ENCODE data around the gene ETFA.

Gene ETFA

GRCh38 chr15:76340198-76340802 is 29.0 kb upstream of the ETFA start:
- DNase-seq: peak; percentile 30 to 43

- peak in 1 of 2 donors; percentile 7 for DNase-seq
These were observed 28.3 kb upstream of the ETFA start for GRCh38 chr15:76339305-76340197.

GRCh38 chr15:76338486-76339304 is 27.4 kb upstream of the ETFA start:
- no peak for DNase-seq

DNA sequence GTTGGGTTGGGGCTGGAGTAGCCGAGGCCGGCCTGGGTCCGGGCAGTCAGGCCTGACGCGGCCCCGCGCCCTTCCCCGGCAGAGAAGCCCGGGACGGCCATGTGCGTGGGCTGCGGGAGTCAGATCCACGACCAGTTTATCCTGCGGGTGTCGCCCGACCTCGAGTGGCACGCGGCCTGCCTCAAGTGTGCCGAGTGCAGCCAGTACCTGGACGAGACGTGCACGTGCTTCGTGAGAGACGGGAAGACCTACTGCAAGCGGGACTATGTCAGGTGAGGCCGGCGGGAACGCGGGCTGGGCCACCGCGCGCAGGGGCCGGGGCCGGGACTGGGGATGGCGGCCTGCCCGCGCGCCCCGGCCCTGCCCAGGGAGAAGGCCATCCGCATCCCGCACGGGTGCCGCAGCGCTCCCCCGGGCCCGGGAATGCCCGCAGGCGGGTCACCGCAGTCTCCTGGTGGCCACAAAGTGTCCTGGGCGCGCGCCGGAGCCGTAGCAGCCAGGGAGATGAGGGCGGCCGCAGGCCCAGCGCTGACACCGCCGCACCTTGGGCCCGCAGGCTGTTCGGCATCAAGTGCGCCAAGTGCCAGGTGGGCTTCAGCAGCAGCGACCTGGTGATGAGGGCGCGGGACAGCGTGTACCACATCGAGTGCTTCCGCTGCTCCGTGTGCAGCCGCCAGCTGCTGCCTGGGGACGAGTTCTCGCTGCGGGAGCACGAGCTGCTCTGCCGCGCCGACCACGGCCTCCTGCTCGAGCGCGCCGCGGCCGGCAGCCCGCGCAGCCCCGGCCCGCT is 26.6 kb upstream of the ETFA start:
- DNase-seq: peak in 1 of 2 donors; percentile 33

DNA sequence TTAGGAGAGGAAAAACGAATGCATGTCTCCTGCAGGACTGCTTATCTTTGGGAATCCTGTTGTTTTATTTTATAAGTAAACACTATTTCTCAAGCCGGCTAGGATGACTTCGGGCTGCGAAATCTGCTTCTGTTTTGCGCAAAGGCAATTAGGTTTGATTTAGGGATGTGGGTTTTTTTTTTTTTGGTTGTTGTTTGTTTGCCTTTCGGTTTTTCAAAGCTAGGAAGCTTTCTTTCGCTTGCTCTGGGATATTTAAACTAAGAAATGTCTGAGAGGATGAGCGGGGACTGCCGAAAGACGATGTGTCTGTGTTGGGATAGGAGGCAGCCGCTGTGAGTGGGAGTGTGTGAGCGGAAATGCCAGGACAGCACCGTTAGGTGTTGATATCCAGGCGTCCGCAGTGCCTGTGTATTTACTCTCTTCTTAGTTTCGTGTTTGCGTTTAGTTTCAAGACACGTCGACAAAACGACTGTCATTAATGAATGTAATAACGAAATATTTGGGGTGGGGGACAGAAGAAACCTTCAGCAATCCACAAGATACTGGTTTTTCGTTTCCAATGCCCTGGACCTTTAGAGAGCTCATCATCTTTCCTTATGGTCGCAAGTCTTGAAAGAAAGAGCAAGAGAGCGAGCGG is 25.9 kb upstream of the ETFA start:
- peak in 1 of 2 donors; percentile 16 for DNase-seq

GRCh38 chr15:76336254-76337058 is 25.2 kb upstream of the ETFA start, which contains the start of gene ISL2:
Gene ISL2, plus strand, starts transcription at chr15:76336773. Its CDS starts 111 bp downstream, at chr15:76336884.
- peak; percentile 59 to 83 for DNase-seq

DNA sequence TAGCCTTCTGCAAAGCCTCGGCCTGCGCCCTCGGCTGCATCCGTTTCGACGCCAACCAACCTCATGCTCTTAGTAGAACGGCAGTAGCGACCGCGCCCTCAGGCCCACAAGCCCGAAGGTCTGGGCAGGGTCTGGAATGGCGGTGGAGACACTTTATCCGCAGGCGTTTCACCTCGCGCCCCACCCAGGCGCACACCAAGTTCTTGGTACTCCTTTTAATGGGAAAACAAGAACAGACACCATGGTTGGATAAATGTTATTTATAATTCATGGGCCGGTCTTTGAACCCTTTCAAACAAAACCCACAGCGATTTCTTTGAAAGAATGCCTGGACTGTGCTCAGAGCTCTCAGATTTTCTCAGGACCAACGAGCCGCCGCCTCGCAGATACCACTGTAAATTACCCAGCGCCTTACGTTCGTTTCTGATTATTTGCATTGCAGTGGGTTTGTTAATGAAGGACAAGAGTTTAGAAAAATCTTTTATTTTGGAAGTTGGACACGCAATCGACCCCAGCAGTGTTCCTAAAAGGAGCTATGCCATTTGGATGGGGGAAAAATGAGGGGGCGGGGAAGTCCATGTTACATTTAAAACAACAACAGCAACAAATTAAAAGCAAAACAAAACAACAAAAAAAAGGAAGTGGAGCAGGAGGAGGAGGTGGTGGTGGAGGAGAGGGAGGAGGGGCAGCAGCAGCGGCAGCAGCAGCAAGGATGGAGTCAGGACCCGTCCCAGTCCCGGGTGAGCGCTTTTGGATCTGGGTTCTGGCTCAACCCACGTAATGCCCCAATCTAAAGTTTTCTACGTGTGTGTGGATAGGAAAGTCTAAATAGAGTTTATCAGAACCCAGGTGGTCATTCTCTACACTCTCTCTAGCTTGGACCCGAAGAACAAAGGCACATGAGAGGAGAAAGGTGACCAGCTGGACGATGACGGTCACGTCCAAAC is 24.3 kb upstream of the ETFA start:
- DNase-seq: peak in 1 of 2 donors; percentile 23

DNA sequence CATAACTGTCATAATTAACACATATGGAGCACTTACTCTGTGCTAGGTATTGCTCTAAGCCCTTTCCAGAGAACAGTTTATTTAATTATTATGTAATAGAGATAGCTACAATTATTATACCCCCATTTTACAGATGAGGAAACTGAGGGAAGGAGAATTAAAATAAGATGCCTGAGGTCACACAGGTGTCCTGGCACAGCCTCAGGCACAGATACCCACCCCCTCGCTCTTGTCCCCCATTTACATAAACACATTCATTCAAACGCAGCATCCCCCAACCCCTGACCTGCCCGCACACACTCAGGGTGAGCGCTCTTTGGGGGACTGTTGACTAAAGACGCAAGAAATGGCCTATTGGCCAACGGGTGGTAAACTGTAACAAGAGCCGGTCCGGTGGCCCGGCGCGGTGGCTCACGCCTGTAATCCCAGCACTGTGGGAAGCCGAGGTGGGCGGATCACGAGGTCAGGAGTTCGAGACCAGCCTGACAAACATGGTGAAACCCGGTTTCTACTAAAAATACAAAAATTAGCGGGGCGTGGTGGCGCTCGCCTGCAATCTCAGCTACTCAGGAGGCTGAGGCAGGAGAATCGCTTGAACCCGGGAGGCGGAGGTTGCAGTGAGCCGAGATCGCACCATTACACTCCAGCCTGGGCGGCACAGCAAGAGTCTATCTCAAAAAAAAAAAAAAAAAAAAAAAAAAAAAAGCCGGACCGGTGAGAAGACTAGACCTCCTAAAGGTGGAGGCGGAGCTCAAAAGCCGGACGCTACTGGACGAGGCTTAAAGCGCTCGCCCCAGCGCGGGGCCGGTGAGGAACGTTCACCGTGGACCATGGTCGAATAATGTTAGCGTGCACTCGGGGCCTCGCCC is 23.4 kb upstream of the ETFA start:
- no peak for DNase-seq

- DNase-seq: no peak
These were observed 22.6 kb upstream of the ETFA start for GRCh38 chr15:76333720-76334437.

- DNase-seq: no peak
These were observed 22.0 kb upstream of the ETFA start for GRCh38 chr15:76333309-76333708.

- DNase-seq: no peak
These were observed 21.5 kb upstream of the ETFA start for GRCh38 chr15:76332796-76333195.

DNA sequence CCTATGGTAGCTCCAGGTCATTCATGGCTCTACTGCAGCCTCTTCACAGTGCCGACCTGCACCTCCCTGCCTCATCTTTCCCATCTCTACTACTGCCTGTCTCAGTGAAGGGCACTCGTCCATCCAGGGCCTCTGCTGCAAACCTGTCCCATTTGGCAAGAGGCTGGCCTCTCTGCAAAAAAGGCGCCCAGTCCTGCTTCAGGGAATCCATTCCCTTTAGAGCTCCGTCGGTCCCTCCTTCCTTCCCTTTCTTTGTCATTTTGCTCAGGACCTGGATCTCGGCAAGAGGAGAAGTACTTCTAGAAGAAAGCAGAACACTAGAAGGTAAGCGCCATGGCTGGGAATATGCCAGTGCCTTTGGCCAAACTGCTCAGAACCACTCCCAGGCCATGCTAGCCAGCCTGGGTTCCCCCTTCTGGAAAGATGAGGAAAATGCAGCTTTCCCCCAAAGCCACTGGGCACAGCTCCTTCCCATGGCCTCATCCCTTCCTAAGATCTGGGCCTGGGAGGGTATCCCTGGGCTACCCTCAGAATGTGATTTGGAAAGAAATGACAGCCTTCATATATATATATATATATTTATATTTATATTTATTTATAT is 18.9 kb upstream of the ETFA start:
- DNase-seq: no peak

DNA sequence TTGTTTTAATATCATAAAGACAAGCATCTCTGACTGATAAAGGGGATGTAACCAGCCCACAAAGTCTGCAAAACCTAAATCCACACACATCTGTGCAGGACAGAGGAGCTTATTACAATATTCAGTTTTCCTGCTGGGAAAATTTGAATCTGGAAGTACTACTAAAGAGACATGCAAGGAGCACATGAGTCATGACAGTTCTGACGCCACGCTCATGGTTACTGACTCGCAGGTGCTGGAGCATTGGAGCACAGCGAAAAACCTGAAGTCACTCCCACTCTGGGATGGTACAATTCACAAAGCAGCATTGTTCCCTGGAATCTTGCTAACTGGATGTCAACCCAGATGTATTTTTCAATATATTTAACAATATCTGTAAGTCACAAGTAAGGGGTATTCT is 17.7 kb upstream of the ETFA start:
- DNase-seq: no peak

GRCh38 chr15:76328106-76328696 is 16.9 kb upstream of the ETFA start:
- no peak for DNase-seq

GRCh38 chr15:76327191-76328105 is 16.2 kb upstream of the ETFA start:
- no peak for DNase-seq

DNA sequence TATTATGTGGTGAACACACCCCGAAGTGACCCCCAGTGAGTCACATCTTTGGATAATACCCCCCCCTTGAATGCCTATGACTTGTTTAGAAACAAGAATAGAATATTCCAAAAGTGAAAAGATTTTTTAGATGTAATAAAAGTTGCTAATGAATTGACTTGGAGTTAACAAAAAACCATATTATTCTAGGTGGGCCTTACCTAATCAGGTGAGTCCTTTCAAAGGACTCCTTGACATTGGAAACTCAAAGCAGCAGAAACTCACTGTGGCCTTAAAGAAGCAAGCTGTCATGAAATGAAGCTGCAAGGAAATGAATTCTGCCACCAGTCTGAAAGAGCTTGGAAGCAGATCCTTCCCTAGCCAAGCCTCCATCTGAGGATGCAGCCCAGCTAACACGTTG is 14.4 kb upstream of the ETFA start:
- no peak for DNase-seq
